ENCODE measurements around the gene SRSF3.
"Not testable (repeated sequence)": the region's sequence is repeated elsewhere in the genome, so short reads cannot be mapped to it uniquely, and the experiment has no call there.

Gene SRSF3

GRCh38 chr6:36571122-36572043 lies 22.8 kb upstream of the SRSF3 start:
- Histone ChIP-seq H3K36me3 (ENCODE audit: control insufficient read depth in 2 of 2, insufficient read depth in 1 of 2, low read length in 2 of 2) (no peaks in the 10 kb centered on the region), H3K4me3 (ENCODE audit: low read depth, low read length) (no peak overlapping the region), H3K4me1 (ENCODE audit: control insufficient read depth, insufficient read depth, low read length) (no peaks in the 10 kb centered on the region), H3K27ac (ENCODE audit: extremely low read depth, low read depth, low read length) (no peak overlapping the region), H3K9me3 (ENCODE audit: control insufficient read depth, insufficient read depth, low read depth, low read length) (no peaks in the 10 kb centered on the region)
- POLR2A ChIA-PET, result interaction anchor here (0.7 to 1.1 kb wide), 4 partner anchors 7 to 27 kb away, joined by 3 to 9 read pairs (median 3); no protein-coding TSS in a partner anchor
- TF ChIP-seq ZNF514 (tag by site-specific recombination; IDR thresholded peaks at IDR 0.05), result peak; percentile 85; the same call in 1 of the 2 replicates
- no peak for TF ChIP-seq ZNF138 (tag by site-specific recombination; IDR thresholded peaks at IDR 0.05; ENCODE audit: borderline replicate concordance)
- TF ChIP-seq ZNF202 (tag by site-specific recombination; IDR thresholded peaks at IDR 0.05; ENCODE audit: borderline replicate concordance), result no peak
- no peak for TF ChIP-seq ZNF174 (tag by site-specific recombination; IDR thresholded peaks at IDR 0.05)
- peak; percentile 27 for TF ChIP-seq SETDB1 (IDR thresholded peaks at IDR 0.05; ENCODE audit: insufficient read length, low read length)
- TF ChIP-seq ZFP69B (tag by site-specific recombination; IDR thresholded peaks at IDR 0.05), result no peak
- no peak for TF ChIP-seq ZNF544 (tag by site-specific recombination; IDR thresholded peaks at IDR 0.05)
- TF ChIP-seq ZNF2 (tag by site-specific recombination; IDR thresholded peaks at IDR 0.05), result no peak
- CTCF ChIA-PET, result no interaction called here

- POLR2A ChIA-PET, result interaction anchor here (0.6 to 1.5 kb wide), 4 partner anchors 8 to 25 kb away, joined by 3 to 9 read pairs (median 4); no protein-coding TSS in a partner anchor
- CTCF ChIA-PET, result not testable (repeated sequence)
Measured at GRCh38 chr6:36572353-36573311, 21.5 kb upstream of the SRSF3 start.

More at GRCh38 chr6:36572353-36573311, 21.5 kb upstream of the SRSF3 start:
- not testable (repeated sequence) for H3K36me3 ChIP-seq (ENCODE audit: control insufficient read depth in 2 of 2, insufficient read depth in 1 of 2, low read length in 2 of 2); H3K9me3 ChIP-seq (ENCODE audit: control insufficient read depth, insufficient read depth, low read depth, low read length); H3K27ac ChIP-seq (ENCODE audit: extremely low read depth, low read depth, low read length); H3K4me1 ChIP-seq (ENCODE audit: control insufficient read depth, insufficient read depth, low read length); H3K4me3 ChIP-seq (ENCODE audit: low read depth, low read length)
- TF ChIP-seq ATF2 (tag by site-specific recombination; IDR thresholded peaks at IDR 0.05; ENCODE audit: low read depth) (peak; percentile 55; the same call in 1 of the 2 replicates), ZNF335 (tag by site-specific recombination; conservative IDR thresholded peaks at IDR 0.05) (peak; percentile 82), ZBTB21 (tag by site-specific recombination; IDR thresholded peaks at IDR 0.05) (0 out of 2 replicates have a peak, but pooled peaks have one; percentile 48), OSR2 (tag by site-specific recombination; IDR thresholded peaks at IDR 0.05) (peak; percentile 48), ZNF558 (tag by site-specific recombination; IDR thresholded peaks at IDR 0.05) (0 out of 2 replicates have a peak, but pooled peaks have one; percentile 10), PRDM10 (tag by site-specific recombination; IDR thresholded peaks at IDR 0.05) (peak; percentile 76), ZNF121 (tag by site-specific recombination; IDR thresholded peaks at IDR 0.05) (peak; percentile 83), ZNF394 (tag by site-specific recombination; IDR thresholded peaks at IDR 0.05; ENCODE audit: borderline replicate concordance) (peak; percentile 35; the same call in 1 of the 2 replicates), ZNF362 (tag by site-specific recombination; IDR thresholded peaks at IDR 0.05) (0 out of 2 replicates have a peak, but pooled peaks have one; percentile 16), ZNF629 (tag by site-specific recombination; IDR thresholded peaks at IDR 0.05) (peak; percentile 69)
